Measurements from ENCODE around the gene UPB1. TPM values are rescaled to one million over a fixed set of nuclear protein-coding genes. Genes with fewer than 3 reads are reported as not detected.
"Not testable (repeated sequence)": the region's sequence is repeated elsewhere in the genome, so short reads cannot be mapped to it uniquely, and the experiment has no call there.

The UPB1 gene
- total RNA-seq, 1 donor from 2014 or later, result 1.3 TPM

DNA sequence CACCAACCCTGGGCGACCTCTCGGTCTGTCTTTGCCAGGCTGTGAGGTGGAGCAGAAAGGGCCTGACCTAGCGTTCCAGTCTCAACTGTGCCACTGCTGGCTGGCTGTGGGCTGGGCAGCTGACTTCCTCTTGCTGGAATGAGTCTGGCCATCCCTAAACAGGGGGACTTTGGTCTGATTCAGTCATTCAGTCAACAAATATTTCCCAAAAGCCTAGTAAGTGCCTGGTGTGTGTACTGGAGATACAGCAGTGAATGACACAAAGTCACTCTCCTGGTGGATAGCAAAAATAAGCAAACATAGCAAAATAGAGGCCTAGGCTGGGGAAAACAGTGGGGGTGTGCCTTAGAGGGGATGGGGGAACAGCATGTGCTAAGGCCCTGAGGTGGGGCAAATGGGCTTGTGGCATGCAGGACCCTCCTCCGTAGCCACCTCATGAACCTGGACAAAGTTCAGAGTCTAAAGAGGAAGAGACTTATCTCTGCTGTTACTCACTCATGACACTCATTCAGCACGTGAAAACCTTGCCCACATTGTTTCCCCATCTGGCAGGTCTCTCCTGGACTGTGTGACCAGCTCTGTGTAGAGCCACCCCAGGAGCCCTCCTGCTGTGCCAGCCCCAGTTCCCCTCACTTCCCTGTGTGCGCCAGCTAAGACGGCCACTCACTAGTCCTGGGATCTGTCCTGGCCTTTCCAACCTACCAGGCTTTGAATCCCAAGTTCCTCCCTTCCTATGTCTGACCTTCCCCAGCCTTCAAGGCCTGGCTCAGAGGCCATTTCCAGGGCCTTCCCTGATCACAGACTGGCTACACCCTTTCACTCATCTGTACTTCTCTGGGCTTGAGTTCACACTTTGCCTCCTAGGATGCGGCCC is 55.1 kb downstream of the UPB1 start:
- intact Hi-C loops (cut with DNase I), result no loop called here

GRCh38 chr22:24550902-24551435 is 55.8 kb downstream of the UPB1 start:
- no peak for ATAC-seq
- DNase-seq (ENCODE audit: low spot score), result no peak
- intact Hi-C loops (cut with DNase I), result no loop called here

More for the DNA sequence above, 55.1 kb downstream of the UPB1 start:
- ATAC-seq, result no peak
- DNase-seq (ENCODE audit: low spot score), result no peak

DNA sequence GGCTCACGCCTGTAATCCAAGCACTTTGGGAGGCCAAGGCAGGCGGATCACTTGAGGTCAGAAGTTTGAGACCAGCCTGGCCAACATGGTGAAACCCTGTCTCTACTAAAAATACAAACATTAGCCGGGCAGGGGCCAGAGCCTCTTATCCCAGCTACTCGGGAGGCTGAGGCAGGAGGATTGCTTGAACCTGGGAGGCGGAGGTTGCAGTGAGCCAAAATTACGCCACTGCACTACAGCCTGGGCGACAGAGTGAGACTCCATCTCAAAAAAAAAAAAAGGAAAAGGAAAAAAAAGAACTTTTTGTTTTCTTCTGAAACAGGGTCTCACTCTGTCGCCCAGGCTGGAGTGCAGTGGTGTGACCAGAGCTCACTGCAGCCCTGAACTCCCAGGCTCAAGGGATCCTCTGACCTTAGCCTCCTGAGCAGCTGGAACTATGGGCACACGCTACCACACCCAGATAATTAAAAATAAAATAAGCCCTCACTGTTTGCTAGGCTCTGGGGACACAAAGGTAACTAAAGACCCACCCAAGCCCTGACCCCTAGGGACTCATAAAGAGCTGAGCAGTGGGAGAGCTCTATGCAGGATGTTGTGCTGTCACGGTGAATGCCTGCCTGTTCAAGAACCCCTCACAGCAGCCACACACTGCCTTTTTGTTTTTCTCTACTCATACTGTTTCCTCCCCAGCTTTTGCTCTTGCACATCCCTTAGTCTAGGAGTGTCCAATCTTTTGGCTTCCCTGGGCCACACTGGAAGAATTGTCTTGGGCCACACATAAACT is 57.6 kb downstream of the UPB1 start:
- ATAC-seq; intact Hi-C loops (cut with DNase I); DNase-seq (ENCODE audit: low spot score): not testable (repeated sequence)

DNA sequence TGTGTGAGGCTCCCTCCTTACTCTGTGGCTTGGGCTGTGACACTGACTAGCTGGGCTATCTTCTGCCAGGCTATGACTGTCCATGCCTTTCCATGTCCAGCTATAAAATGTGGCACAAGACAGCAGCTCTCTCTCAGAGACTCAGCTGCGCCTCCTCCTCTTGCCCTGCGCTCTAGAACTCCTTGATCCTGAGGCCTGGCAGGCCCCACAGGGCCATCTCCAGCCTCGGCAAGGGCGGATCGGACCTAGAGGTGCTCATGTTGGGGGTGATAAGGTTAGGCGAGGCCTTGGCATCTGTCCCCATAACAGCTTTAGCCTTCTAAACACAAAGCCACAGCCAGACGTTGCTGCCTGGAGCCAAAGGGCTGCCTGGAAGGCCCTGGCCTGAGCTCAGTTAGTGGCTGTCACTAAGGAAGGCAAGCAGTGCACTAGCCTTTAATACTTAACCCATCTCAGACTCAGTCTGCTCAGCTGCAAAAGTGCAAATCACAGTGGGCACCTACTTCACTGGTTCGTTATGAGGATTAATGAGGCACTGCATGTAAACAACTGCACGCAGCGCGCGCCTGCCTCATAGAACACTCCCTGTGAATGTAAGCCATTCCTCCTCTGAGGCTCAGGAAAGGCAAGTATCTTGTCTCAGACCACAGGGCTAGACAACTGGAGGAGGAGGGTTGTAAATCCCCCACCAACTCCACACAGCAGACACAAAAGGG is 58.6 kb downstream of the UPB1 start:
- ATAC-seq (no peak), DNase-seq (ENCODE audit: low spot score) (no peak)
- intact Hi-C loops (cut with DNase I), result no loop called here

DNA sequence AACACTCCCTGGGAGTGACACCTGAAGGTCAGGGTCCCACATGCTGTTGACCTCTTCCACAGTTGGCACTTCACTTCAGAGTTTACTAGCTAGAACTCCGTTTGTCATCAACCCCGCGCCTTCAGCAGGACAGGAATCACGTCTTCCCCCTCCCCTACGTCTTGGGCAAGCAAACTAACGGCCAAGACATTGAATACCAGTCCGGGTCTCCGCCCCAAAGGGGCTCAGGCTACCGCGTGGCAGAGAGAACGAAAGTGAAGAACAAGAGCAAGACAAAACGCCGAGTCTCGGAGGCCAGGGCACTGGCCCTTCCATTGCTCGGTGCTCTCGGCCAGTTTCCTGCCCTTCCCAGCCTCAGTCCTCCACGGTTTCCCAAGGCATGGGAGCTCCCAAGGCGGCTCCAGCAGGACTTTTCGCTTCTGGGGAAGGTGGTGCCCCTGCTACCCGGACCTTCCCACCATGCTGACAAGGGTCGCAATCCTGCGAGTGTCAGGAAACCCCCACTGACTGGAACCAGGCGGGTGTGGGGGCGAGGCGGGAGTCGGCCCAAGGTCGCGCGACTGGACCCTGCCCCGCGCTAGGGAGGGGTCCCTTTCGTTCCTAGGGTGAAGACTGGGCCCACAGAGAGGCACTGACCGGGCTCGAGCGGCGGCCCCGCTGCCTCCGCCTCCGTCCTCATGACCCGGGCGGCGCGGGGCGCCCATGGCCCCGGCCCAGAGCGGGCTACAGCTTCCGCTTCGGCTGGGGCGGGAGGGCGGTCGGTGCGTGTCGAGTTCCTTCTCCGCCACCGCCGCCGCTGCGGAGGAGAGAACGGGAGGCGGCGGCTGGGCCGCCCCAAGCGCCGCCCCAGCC is 59.4 kb downstream of the UPB1 start, which contains the start of gene GUCD1:
TSS of gene GUCD1 (minus strand) at position 826 of the 852 bp plus-strand sequence. CDS start at position 679, 147 bp downstream.
- intact Hi-C loops (cut with DNase I), result no loop called here
- no peak for DNase-seq (ENCODE audit: low spot score)
- ATAC-seq, result no peak

DNA sequence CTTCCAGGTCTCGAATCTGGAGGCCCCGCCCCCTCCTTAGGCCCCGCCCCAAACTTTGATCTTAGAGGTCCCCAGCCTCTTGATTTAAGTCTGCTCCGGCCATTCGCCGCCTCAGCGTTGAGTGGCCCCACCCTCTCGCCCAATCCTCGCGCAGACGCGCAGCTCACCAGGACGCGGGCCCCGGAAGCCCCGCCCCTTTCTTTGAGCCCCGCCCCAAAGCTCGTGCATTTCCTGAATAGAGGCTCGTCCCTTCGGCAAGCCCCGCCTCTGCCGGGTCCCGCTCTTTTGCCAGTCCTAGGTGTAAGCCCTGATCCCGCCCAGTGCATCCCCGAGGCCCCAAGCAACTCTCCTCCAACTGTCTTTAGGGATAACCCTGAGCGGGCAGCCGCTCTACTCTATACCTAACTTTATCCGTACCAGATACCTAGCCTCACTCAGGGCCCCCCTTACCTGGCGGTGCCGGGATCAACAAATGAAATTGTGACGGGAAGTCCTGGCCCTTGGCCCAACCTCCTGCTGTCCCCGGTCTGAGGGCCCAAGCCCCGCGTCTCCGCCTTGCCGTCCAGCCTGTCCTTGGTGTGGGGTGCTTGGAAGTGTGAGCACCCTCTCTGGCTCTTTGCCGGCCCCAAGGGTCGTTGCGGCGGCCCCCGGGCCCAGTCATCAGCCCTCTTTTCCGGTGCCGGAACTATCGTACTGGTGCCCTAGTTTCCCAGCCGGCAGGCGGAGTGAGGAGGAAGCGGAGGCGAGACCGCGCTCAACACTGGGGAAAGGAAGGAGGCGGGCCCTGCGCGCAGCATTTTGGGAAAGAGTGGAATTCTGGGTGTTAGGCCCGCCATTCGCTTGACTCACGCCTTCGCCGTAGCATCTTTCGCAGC is 60.3 kb downstream of the UPB1 start, which contains the start of gene SNRPD3:
TSS of gene SNRPD3 (plus strand) at position 835 of the 875 bp plus-strand sequence. CDS start 1,676 bp downstream, outside the sequence.
- DNase-seq (ENCODE audit: low spot score), result peak; percentile 100
- peak; percentile 97 for ATAC-seq
- intact Hi-C loops (cut with DNase I), result no loop called here

DNA sequence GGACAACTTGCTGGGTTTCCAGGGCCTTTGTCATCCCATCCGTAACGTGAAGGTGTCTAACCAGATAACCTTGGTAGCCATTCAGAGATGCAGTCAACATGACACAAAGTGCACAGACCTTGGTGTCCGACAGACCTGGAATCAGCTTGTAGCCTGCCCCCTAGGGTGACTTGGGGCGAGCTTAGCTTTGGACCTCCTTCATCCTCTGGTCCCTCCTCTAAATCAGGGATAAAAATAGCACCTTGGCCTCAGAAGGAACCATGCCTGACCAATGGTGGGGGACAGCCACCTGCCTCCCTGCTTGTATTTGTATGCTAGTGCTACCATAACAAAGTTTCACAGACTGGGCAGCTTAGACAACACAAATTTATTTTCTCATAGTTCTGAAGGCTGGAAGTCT is 64.3 kb downstream of the UPB1 start:
- no peak for DNase-seq (ENCODE audit: low spot score)

GRCh38 chr22:24563246-24563645 is 68.1 kb downstream of the UPB1 start:
- no peak for ATAC-seq
- DNase-seq (ENCODE audit: low spot score), result no peak
- intact Hi-C loops (cut with DNase I), result no loop called here

More for the DNA sequence above, 64.3 kb downstream of the UPB1 start:
- intact Hi-C loops (cut with DNase I), result no loop called here
- no peak for ATAC-seq

DNA sequence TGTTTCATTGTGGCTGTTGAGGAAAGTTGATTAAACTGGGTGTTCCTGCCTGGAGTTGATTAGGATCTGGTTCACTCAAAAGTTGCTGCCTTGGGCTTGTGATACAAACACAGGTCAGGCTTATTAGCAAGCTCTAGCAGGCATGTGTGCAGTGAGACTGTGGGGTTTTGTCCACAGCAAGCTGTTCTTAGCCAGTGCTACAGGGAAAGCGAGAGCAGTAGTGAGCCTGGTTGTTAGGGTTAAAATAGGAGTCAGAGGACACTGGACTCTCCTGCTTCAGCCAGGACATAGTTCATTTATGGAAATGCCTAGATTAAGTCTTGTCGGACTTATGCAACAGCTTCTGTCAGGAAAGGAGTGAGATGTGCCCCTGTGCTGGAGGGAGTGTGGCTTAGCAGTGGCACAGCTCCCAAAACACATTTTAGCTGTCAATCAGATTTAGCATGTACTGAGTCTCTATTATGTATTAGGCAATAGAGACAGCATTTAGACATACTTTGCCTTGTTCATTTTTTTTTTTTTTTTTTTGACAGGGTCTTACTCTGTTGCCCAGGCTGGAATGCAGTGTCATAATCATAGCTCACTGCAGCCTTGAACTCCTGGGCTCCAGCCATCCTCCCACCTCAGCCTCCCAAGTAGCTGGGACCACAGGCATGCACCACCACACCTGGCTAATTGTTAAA is 69.4 kb downstream of the UPB1 start:
- DNase-seq (ENCODE audit: low spot score) (no peak), ATAC-seq (peak; percentile 83)
- intact Hi-C loops (cut with DNase I), result no loop called here

DNA sequence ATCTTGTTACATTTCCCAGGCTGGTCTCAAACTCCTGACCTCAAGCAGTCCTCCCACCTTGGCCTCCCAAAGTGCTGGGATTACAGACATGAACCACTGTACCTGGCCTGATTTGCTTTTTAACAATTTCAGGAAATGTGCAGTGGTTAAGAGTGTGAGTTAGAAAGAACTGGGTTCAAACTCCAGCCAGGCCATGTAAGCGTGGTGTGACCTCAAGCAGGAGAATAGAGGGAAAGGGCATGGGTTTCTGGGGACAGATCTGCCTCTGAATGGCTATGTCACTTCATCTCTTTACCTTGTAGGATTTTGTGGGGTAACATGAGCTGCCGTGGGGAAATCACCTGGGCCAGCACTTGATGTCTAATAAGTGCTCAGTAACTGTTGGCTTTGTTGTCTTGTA is 69.9 kb downstream of the UPB1 start:
- no peak for DNase-seq (ENCODE audit: low spot score)
- no peak for ATAC-seq
- intact Hi-C loops (cut with DNase I), result no loop called here

- DNase-seq (ENCODE audit: low spot score) (no peak), ATAC-seq (no peak)
- intact Hi-C loops (cut with DNase I), result no loop called here
These were observed 71.9 kb downstream of the UPB1 start for GRCh38 chr22:24566899-24567511.

DNA sequence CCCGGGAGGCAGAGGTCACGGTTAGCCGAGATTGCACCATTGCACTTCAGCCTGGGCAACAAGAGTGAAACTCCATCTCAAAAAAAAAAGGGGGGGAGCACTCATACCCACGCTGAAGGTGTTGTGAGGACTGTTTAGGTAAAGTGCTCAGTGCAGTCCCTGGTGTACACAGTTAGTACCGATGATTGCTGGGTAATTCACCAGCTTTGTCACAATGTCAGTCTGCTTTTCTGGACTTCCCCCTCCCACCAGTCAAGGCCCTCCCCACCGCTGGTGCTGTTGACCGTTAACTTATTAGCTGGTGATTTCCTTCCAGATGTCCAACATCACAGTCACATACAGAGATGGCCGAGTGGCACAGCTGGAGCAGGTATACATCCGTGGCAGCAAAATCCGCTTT is 72.5 kb downstream of the UPB1 start:
- ATAC-seq (no peak), DNase-seq (ENCODE audit: low spot score) (no peak)
- intact Hi-C loops (cut with DNase I), result no loop called here

DNA sequence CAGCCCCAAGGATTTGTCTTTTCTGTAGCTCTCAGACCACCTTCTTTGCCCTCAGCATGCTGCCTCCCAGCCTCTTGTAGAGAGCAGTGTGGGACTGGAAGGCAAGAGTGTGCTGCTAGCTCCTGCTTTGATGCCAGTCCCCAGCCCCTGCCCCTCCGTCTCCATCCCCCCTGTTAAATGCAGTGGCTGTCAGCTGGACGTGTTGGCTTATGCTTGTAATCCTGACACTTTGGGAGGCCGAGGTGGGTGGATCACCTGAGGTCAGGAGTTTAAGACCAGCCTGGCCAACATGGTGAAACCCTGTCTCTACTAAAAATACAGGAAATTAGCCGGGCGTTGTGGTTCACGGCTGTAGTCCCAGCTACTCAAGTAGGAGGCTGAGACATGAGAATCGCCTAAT is 76.1 kb downstream of the UPB1 start:
- ATAC-seq (peak; percentile 65), DNase-seq (ENCODE audit: low spot score) (no peak)
- intact Hi-C loops (cut with DNase I), result no loop called here

- intact Hi-C loops (cut with DNase I), result no loop called here
- ATAC-seq (peak; percentile 28), DNase-seq (ENCODE audit: low spot score) (no peak)
These were observed 81.6 kb downstream of the UPB1 start for GRCh38 chr22:24576778-24577177.

Data from sciatic nerve (tissue), 2 donors.